ENCODE results near the gene CRELD1.
"Not testable (repeated sequence)": the region's sequence is repeated elsewhere in the genome, so short reads cannot be mapped to it uniquely, and the experiment has no call there.

CRELD1 gene

GRCh38 chr3:9933561-9934234 lies at the start of gene CRELD1:
CRELD1 (plus strand) TSS chr3:9933834; CDS start chr3:9934439, 605 bp downstream.
- DNase-seq, result peak; percentile 45

GRCh38 chr3:9884555-9885165 lies 49.0 kb upstream of the CRELD1 start:
- no peak for DNase-seq

- no peak for DNase-seq
Measured at GRCh38 chr3:9886328-9886727, 47.3 kb upstream of the CRELD1 start.

GRCh38 chr3:9887480-9887879 lies 46.2 kb upstream of the CRELD1 start:
- DNase-seq, result no peak

- DNase-seq, result no peak
Measured at GRCh38 chr3:9888540-9888939, 45.1 kb upstream of the CRELD1 start.

- no peak for DNase-seq
Measured at GRCh38 chr3:9889405-9889804, 44.2 kb upstream of the CRELD1 start.

GRCh38 chr3:9890249-9891071 lies 43.2 kb upstream of the CRELD1 start, which contains the start of gene JAGN1:
JAGN1 (plus strand) TSS chr3:9890610; CDS start chr3:9890723, 113 bp downstream.
- no peak for DNase-seq

- no peak for DNase-seq
Measured at GRCh38 chr3:9891072-9891622, 42.5 kb upstream of the CRELD1 start.

GRCh38 chr3:9893739-9894138 lies 39.9 kb upstream of the CRELD1 start:
- DNase-seq, result no peak

GRCh38 chr3:9895715-9896114 lies 37.9 kb upstream of the CRELD1 start:
- not testable (repeated sequence) for DNase-seq

- not testable (repeated sequence) for DNase-seq
Measured at GRCh38 chr3:9896755-9897407, 36.8 kb upstream of the CRELD1 start.

GRCh38 chr3:9897408-9898372 lies 35.9 kb upstream of the CRELD1 start:
- no peak for DNase-seq

- DNase-seq, result no peak
Measured at GRCh38 chr3:9898467-9899241, 35.0 kb upstream of the CRELD1 start.

GRCh38 chr3:9899289-9899791 lies 34.3 kb upstream of the CRELD1 start:
- DNase-seq, result no peak

GRCh38 chr3:9900965-9901415 lies 32.6 kb upstream of the CRELD1 start:
- not testable (repeated sequence) for DNase-seq

- no peak for DNase-seq
Measured at GRCh38 chr3:9901967-9902366, 31.7 kb upstream of the CRELD1 start.

GRCh38 chr3:9902372-9903237 lies 31.0 kb upstream of the CRELD1 start, which contains the start of gene IL17RE:
IL17RE (plus strand) TSS chr3:9902848; CDS start chr3:9902933, 85 bp downstream.
- no peak for DNase-seq

GRCh38 chr3:9903238-9903624 lies 30.4 kb upstream of the CRELD1 start:
- no peak for DNase-seq

- no peak for DNase-seq
Measured at GRCh38 chr3:9903904-9904303, 29.7 kb upstream of the CRELD1 start.

Data from NCI-H187 treated with DMSO at 0.1 percent for 48 hours (cell line).